Measurements from ENCODE around the gene SH3TC1.

GRCh38 chr4:8281519-8282133 is 82.5 kb downstream of the SH3TC1 start:
- TF ChIP-seq CTCF (IDR thresholded peaks at IDR 0.05) (no peak), POLR2A (IDR thresholded peaks at IDR 0.05) (no peak)
